Activated T-cell treated with anti-CD3 and anti-CD28 coated beads for 24 hours (primary cell): ENCODE data around the gene PHF13.

Experiments
- DNase-seq: peaks from one replicate; pipeline ENCODE4 v3.0.0-alpha.2; 2020; ENCODE audit warnings: low read depth

The PHF13 gene

GRCh38 chr1:6613361-6614018 is at the start of gene PHF13:
Gene PHF13, plus strand, starts transcription at chr1:6613731. Its CDS starts 336 bp downstream, at chr1:6614067.
- DNase-seq, result peak; percentile 99

- no peak for DNase-seq
These were observed 44.5 kb upstream of the PHF13 start for GRCh38 chr1:6569033-6569432.

- no peak for DNase-seq
These were observed 43.4 kb upstream of the PHF13 start for GRCh38 chr1:6570100-6570499.

DNA sequence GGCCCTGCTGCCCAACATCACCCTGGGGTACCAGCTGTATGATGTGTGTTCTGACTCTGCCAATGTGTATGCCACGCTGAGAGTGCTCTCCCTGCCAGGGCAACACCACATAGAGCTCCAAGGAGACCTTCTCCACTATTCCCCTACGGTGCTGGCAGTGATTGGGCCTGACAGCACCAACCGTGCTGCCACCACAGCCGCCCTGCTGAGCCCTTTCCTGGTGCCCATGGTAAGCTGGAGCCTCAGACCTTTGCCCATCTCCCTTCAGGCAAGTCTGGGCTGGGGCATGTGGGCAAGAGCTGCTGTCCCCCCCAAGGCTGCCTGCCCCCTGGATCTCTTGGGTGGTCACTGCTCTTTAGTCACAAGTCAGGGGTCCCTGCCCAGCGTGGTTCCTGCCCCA is 42.5 kb upstream of the PHF13 start:
- DNase-seq, result no peak

DNA sequence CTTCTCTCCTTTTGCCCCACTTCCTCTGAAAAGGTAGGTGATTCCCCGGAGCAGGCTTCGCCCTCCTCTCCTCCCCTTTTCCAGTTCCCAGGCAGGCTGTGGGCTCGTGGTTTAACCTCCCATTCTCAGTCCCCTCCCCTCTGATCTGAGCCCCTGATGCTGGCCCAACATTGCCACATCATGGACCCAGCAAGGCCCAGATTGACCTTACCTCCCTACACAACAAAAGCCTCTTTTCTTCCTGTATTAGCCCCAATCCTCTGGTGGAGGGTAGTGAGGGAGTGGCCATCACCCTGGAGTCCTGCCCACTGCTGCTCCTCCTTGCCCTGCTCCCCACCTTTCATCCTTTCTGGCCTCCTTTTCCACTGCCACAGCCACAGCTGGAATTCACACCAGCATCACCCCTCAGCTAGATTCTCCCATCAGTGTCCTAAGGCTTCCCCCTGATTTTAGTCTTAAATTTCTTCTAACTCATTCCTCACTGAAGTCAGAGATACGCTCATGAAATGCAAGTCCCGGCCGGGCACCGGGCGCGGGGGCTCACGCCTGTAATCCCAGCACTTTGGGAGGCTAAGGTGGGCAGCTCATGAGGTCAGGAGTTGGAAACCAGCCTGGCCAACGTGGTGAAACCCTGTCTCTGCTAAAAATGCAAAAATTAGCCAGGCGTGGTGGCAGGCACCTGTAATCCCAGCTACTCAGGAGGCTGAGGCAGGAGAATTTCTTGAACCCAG is 40.7 kb upstream of the PHF13 start:
- no peak for DNase-seq

- DNase-seq, result no peak
These were observed 39.4 kb upstream of the PHF13 start for GRCh38 chr1:6574025-6574620.

DNA sequence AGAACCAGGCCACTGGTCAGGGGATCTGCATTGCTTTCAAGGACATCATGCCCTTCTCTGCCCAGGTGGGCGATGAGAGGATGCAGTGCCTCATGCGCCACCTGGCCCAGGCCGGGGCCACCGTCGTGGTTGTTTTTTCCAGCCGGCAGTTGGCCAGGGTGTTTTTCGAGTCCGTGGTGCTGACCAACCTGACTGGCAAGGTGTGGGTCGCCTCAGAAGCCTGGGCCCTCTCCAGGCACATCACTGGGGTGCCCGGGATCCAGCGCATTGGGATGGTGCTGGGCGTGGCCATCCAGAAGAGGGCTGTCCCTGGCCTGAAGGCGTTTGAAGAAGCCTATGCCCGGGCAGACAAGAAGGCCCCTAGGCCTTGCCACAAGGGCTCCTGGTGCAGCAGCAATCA is 38.7 kb upstream of the PHF13 start:
- no peak for DNase-seq

DNA sequence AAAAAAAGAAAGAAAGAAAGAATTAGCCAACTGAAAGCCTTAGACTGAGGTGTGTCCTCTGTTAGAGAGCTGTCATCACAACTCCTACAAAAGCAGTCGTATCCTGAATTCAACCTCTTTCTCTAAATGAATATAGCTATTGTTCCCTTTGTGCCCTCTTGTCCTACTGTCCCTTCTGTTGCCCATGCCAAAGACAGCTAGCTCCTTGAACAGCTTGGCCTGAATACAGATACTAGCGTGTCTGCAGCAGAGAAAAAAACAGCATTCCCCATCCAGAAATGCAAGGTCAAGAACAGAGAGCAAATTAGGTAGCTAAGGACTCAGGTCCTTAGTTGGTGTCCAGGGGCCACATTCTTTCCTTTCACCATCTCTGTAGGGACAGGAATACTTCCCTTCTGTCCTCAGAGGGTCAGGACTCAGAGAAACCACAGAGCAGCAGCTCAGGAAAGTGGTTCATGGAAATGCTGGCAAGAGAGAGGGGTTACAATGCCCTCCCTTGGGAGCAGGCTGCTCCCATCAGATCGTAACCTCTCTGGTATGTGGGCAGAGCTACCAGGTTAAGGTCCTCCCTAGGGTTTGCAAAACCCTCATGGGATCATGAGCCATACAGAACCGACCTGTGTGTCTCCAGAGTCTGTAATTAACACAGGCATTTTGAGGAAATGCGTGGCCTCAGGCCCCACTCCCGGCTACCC is 35.6 kb upstream of the PHF13 start:
- DNase-seq, result no peak

GRCh38 chr1:6578624-6579373 is 34.7 kb upstream of the PHF13 start:
- DNase-seq, result no peak

GRCh38 chr1:6579374-6580118 is 34.0 kb upstream of the PHF13 start, which contains the start of gene ZBTB48:
Gene ZBTB48, plus strand, starts transcription at chr1:6579994. Its CDS starts 616 bp downstream, at chr1:6580610.
- DNase-seq, result peak; percentile 96

- no peak for DNase-seq
These were observed 33.4 kb upstream of the PHF13 start for GRCh38 chr1:6580119-6580592.

DNA sequence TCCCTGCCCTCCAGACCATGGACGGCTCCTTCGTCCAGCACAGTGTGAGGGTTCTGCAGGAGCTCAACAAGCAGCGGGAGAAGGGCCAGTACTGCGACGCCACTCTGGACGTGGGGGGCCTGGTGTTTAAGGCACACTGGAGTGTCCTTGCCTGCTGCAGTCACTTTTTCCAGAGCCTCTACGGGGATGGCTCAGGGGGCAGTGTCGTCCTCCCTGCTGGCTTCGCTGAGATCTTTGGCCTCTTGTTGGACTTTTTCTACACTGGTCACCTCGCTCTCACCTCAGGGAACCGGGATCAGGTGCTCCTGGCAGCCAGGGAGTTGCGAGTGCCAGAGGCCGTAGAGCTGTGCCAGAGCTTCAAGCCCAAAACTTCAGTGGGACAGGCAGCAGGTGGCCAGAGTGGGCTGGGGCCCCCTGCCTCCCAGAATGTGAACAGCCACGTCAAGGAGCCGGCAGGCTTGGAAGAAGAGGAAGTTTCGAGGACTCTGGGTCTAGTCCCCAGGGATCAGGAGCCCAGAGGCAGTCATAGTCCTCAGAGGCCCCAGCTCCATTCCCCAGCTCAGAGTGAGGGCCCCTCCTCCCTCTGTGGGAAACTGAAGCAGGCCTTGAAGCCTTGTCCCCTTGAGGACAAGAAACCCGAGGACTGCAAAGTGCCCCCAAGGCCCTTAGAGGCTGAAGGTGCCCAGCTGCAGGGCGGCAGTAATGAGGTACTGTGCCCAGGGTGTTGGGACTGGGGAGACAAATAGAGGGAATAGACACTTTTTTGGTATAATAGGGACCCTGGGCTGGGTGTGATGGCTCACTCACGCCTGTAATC is 32.7 kb upstream of the PHF13 start:
- no peak for DNase-seq

- no peak for DNase-seq
These were observed 31.8 kb upstream of the PHF13 start for GRCh38 chr1:6581561-6582305.

GRCh38 chr1:6582370-6582769 is 31.2 kb upstream of the PHF13 start:
- no peak for DNase-seq

DNA sequence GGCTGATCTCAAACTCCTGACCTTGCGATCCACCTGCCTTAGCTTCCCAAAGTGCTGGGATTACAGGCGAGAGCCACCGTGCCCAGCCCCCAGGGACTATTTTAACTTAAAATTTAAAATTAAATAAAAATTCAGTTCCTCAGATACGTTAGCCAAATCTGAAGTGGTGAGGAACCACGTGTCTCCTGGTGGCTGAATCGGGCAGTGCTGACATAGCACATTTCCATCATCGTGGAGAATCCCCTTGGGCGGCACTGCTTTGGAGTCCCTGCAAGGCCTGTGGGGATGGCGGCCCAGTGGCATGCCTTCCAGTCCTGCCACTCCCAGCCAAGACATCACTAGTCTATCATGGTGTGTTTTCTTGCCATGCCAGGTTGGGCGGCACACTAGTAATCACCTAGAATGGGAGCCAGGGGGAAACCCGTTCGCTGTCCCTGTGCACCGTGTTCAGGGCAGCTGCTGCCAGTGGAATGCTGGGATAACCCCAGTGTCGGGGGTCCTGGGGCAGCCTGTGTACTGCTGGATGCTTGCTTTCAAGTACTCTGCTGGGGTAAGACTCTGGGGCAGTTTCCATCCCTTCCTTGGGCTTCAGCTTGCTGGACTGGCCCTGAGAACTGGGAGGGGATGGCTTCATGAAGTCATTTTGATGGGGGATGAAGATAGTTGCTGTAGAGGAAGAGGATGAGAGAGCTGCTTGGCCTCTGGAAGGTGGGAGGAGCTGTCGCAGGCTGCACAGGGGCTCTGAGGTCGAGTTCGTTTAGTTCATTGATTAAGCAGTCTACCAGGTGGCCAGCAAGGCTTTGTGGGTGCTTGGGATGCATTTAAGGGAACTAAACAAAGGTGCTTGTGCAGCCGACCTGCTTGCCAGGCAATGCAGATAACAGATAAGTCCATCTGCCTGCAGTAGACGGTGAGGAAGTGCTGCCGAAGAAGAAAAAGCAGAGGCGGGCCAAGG is 29.1 kb upstream of the PHF13 start:
- no peak for DNase-seq

- no peak for DNase-seq
These were observed 28.3 kb upstream of the PHF13 start for GRCh38 chr1:6585081-6585722.

DNA sequence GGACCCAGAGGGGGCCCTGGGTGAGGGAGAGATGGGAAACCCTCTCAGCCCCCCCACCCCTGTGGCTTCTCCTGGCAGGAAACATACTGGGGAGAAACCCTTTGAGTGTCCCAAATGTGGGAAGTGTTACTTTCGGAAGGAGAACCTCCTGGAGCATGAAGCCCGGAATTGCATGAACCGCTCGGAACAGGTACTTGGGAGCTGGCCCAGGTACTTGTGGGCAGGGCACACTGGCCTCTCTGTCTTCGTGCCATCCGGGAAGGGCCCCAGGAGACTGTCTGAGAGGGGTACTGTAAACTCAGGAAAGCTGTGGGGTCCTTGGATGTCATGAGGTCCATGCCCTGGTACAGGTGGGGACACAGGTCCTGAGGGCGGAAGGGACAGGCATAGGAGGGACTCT is 27.7 kb upstream of the PHF13 start:
- DNase-seq, result no peak

GRCh38 chr1:6586404-6586816 is 27.1 kb upstream of the PHF13 start:
- no peak for DNase-seq
